Mucosa of gallbladder (tissue), 1 donor: ENCODE results near the gene PRR9. TPM values are rescaled to one million over a fixed set of nuclear protein-coding genes. Genes with fewer than 3 reads are reported as not detected.
"Not testable (repeated sequence)": the region's sequence is repeated elsewhere in the genome, so short reads cannot be mapped to it uniquely, and the experiment has no call there.

ENCODE experiments used
- DNase-seq: peaks from one replicate; pipeline ENCODE4 v3.0.0-alpha.2; 2020; ENCODE audit warnings: low spot score
- total RNA-seq: library from RNA; stranded (reverse); gene quantifications from one replicate; pipeline ENCODE4 v1.2.1, GENCODE V29; 2021
- donor health status: DM: no; HTN: no; CAD: no.

Gene PRR9
- total RNA-seq, 1 donor from 2014 or later: not detected

DNA sequence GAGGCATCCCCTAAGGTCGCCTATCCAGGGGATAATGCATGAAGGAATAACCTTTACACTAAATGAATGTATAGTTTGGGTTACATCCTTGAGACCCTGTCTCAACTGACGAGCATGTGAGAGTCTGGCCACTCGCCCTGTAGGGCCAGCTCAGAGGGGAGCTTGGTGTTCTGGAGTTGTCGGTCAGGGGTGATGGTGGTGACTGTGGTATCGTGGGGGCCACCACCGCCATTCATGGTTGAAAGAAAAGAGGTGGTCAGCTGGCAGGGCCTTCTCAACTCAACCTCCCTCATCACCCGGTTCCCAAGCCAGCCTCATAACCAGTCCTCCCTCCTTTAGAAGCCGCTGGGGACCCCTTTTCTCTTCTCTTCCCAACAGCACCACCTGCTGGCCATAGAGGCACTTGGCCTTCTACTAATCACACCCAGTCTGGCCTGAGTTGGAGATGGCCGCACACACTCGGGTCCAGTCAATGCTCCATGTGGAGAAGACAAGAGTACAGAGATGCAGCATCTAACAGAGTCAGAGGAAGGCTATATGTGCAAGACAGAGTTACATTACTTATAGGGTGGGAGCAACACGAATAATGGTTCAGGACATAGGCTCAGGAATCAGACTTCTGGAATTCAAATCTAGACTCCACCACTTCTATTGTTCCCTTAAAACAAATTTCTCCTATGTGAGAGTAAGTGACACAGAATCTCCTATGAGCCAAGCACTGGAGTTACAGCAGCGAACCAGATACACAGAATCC lies 11.9 kb downstream of the PRR9 start:
- DNase-seq: not testable (repeated sequence)

DNA sequence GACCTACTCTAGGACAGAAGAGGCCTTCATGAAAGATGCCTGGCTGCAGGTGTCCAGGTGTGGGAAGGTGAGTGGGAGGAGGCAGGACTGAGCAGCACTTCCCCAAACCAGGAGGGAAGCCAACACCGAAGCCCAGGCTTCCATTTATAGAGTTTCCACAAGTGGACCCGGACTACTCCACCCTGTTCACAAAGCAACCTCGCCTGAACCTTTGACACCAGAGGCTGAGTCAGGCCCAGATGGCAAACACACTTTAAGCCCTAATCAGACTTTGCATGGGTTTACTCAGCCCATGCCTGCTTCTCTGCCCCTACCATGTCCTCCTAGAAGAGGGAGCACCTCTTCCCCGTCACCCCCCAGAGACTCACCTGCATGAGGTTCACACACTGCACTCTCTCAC lies 14.0 kb downstream of the PRR9 start:
- no peak for DNase-seq

- DNase-seq: no peak
Observed at GRCh38 chr1:153231785-153232184, 14.4 kb downstream of the PRR9 start.

DNA sequence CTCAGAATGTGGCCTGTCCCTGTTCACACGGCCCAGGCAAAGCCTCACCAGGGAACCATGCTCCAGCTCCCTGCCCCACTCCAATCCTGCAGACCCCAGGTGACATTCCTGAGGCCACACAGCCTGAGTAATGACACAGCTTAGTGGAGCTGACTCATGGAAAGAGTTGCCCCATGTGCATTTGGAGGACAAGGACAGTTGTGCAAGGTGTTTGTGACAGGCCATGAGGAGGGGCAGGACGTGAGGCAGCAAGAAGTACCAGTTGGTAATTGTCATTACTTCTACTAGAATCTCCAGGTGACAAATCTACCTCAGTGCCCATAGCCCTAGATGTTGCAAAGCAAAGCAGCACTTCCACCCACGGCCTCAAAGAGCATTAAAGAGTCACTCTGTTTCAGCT lies 15.2 kb downstream of the PRR9 start:
- no peak for DNase-seq

GRCh38 chr1:153233448-153233847 lies 16.1 kb downstream of the PRR9 start:
- no peak for DNase-seq

DNA sequence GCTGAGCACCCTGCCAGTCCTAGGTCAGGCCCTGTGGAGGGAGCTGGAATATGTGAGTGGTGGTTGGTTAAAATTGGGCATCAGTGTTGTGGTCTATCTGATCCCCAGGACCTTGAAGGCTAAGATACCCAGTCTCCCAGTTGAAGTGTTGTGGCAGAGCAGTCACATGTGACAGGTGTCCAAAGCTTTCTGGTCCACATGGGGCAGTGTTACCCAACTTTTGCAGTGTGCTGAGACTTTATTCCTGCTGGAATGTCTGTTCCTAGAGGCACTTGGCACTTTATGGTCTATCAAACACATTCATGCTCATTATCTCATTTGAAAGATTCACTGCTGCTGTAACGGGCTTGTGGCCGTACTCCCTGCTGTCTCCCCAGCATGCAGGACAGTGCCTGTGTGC lies 21.1 kb downstream of the PRR9 start:
- DNase-seq: no peak

- no peak for DNase-seq
Observed at GRCh38 chr1:153242160-153242559, 24.8 kb downstream of the PRR9 start.

- peak; percentile 2 for DNase-seq
Observed at GRCh38 chr1:153245466-153245865, 28.1 kb downstream of the PRR9 start.

DNA sequence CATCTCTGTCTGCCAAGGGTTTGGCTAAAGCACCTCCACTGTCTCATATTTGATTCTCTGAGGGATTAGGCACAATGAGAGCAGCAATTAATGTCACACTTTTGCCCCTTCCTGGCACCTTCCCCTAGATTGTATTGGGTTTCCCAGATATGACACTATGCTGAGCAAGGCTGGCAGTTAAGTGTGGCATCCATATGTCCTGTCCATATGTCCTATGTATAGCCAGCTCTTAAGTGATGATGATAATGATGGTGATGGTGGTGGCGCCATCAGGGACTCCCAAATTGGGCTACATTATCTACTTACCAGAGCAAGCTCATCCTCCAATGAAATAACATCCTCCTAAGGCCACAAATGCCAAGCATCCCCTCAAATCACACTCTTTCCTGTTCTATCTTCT lies 28.6 kb downstream of the PRR9 start:
- peak; percentile 6 for DNase-seq

GRCh38 chr1:153246825-153247224 lies 29.4 kb downstream of the PRR9 start:
- peak; percentile 0 for DNase-seq

GRCh38 chr1:153248176-153248879 lies 30.9 kb downstream of the PRR9 start:
- DNase-seq: no peak

DNA sequence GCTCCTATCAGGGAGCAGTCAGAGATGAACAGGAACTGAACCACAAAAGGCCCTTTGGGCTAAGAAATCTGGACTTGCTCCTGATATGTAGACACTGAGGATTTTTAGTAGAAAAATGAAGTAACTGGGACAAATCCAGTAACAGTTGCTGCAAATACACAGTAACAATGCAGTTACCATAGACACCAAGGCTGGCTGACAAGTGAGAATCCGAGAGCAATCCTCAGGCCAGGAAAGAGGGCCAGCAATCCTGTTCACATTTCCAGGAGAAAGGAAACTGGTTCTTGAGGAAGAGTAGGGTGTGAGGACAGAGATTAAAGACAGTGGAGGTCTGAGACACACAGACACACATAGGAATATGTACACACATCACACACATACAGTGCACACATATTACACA lies 32.8 kb downstream of the PRR9 start:
- DNase-seq: no peak

DNA sequence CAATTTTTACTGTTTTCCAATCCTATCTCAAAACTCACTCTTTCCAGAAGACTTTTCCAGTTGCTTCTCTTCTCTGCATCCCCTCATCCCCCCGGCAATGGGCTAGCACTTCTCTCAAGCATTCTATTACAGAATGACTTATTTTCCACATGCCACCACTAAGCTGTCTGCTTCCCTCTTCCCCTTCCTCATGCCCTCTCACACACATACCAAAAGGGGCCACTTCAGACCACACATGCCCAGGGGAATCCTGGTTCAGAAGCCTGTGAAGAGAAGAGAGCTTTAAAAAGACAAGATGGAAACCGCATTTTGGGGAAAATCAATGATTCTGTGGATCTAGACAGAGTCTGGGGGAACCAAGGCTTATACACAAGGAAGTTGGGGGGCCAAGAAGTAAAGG lies 33.7 kb downstream of the PRR9 start:
- no peak for DNase-seq

GRCh38 chr1:153251562-153251961 lies 34.2 kb downstream of the PRR9 start:
- no peak for DNase-seq

DNA sequence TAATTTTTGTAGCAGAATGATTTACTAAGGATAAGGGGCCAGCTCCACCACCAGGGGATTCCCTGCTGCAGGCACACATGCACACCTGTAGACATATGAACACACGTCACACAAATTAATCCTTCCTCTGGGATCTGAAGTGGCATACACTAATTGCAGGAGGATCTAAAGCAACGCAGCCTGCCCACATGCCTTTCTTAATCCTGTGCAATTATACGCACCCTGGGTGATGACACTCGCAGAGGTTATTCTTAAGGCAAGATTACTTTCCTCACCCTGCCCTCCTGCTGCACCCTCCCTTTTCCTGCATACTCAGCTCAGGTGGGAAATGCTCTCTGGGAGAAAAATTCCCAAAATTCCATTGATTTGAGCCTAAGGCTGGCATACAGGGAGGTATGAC lies 34.6 kb downstream of the PRR9 start:
- no peak for DNase-seq

- no peak for DNase-seq
Observed at GRCh38 chr1:153253076-153253475, 35.7 kb downstream of the PRR9 start.

GRCh38 chr1:153253693-153254092 lies 36.3 kb downstream of the PRR9 start:
- no peak for DNase-seq

DNA sequence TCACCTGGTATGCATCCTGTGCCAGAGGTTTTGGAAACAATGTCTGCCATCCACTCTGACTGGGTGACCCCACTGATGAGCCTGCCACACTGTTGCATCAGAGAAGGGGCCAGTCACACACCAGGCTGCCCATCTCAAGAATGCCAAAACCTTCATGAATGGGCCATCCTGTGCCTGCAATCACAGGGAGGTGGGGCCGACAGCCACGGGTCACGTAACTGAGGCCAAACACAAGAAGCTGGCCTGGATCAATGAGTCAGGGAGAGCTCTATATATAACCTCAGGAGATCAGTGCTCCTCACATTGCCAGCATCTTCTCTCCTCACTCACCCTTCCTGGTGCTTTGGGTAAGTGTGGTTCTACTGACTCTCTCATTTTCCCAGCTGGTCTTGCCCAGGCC lies 42.0 kb downstream of the PRR9 start, which contains the start of gene LORICRIN:
Gene LORICRIN, plus strand, starts transcription at position 301 of the 400 bp plus-strand sequence. CDS start 1,263 bp downstream, outside the sequence.
- DNase-seq: no peak

DNA sequence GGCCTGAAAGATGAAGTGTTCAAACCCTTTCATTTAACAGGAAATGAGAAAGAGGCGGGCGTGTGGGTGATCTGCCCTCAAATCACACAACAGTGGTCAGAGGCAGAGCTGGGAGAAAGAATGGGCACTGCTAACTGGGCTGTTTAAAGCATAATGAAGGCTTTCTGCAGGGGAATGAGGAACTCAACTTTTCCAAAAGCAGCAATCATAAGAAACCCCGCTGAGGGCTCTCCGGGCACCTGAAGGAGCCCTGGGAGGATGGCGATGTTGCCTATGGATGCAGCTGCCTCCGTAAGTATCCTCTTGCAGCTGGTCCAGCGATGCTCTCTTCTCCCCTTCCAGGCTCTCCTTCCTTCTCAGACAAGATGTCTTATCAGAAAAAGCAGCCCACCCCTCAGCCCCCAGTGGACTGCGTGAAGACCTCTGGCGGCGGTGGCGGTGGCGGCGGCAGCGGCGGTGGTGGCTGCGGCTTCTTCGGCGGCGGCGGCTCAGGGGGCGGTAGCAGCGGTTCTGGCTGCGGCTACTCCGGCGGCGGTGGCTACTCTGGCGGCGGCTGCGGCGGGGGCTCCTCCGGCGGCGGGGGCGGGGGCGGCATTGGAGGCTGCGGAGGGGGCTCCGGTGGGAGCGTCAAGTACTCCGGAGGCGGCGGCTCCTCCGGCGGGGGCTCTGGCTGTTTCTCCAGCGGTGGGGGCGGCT lies 43.3 kb downstream of the PRR9 start:
- DNase-seq: no peak

DNA sequence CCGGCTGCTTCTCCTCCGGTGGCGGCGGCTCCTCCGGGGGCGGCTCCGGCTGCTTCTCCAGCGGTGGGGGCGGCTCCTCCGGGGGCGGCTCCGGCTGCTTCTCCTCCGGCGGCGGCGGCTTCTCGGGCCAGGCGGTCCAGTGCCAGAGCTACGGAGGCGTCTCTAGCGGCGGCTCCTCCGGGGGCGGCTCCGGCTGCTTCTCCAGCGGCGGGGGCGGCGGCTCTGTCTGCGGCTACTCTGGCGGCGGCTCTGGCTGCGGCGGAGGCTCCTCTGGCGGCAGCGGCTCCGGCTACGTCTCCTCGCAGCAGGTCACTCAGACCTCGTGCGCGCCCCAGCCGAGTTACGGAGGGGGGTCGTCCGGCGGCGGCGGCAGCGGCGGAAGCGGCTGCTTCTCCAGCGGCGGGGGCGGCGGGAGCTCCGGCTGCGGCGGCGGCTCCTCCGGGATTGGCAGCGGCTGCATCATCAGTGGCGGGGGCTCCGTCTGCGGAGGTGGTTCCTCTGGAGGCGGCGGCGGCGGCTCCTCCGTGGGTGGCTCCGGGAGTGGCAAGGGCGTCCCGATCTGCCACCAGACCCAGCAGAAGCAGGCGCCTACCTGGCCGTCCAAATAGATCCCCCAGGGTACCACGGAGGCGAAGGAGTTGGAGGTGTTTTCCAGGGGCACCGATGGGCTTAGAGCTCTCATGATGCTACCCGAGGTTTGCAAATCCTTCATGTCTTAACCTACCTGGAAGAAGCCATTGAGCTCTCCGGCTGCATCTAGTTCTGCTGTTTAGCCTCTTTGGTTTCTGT lies 44.1 kb downstream of the PRR9 start:
- no peak for DNase-seq

- no peak for DNase-seq
Observed at GRCh38 chr1:153262070-153262366, 44.6 kb downstream of the PRR9 start.
